Lung (tissue), 12 donors: ENCODE results near the gene LYPD6B. TPM values are rescaled to one million over a fixed set of nuclear protein-coding genes. Genes with fewer than 3 reads are reported as not detected.

Experiments
- ATAC-seq: fragments of 200-7000 bp; cut with Tn5 transposase; one replicate; pipeline ENCODE4 v1.9.1; 2020; ENCODE audit warnings: moderate number of reproducible peaks; ENCODE audit not compliant: insufficient read depth, low FRiP score
- DNase-seq, 3 donors: peaks; one replicate each; pipeline ENCODE4 v3.0.0-alpha.2; 2013 to 2017
- H3K27ac ChIP-seq, 2 donors: one replicate each; pipeline ENCODE4 v1.5.1; 2013; ENCODE audit warnings: mild to moderate bottlenecking in 2 of 2, moderate library complexity in 2 of 2, control low read depth in 1 of 2, inconsistent platforms in 1 of 2, low read depth in 1 of 2, low read length in 1 of 2
- H3K27me3 ChIP-seq, 3 donors: one replicate each; pipeline ENCODE4 v1.5.1; 2013; ENCODE audit warnings: low read length in 2 of 3; ENCODE audit not compliant: control insufficient read depth in 3 of 3, insufficient read depth in 3 of 3
- H3K36me3 ChIP-seq, 4 donors: one replicate each; pipeline ENCODE4 v1.5.1; 2013; ENCODE audit warnings: low read length in 4 of 4, mild to moderate bottlenecking in 1 of 4, moderate library complexity in 1 of 4; ENCODE audit not compliant: control insufficient read depth in 4 of 4, insufficient read depth in 4 of 4
- H3K4me1 ChIP-seq, 5 donors: one replicate each; pipeline ENCODE4 v1.5.1; 2013; ENCODE audit warnings: low read length in 5 of 5, mild to moderate bottlenecking in 2 of 5, moderate library complexity in 1 of 5; ENCODE audit not compliant: control insufficient read depth in 5 of 5, insufficient read depth in 5 of 5
- H3K4me3 ChIP-seq: one replicate; pipeline ENCODE4 v1.5.1; 2013; ENCODE audit warnings: mild to moderate bottlenecking, control low read depth, moderate library complexity
- H3K9ac ChIP-seq, 2 donors: one replicate each; pipeline ENCODE4 v1.5.1; 2013; ENCODE audit warnings: low read length in 2 of 2, control low read depth in 1 of 2; ENCODE audit not compliant: insufficient read depth in 1 of 2
- H3K9me3 ChIP-seq, 4 donors: one replicate each; pipeline ENCODE4 v1.5.1; 2013; ENCODE audit warnings: low read length in 3 of 4, mild to moderate bottlenecking in 1 of 4, moderate library complexity in 1 of 4; ENCODE audit not compliant: control insufficient read depth in 4 of 4, insufficient read depth in 3 of 4
- WGBS, 2 donors: extraction: QIAGEN DNeasy Blood & Tissue Kit; methylation state at CpG; one replicate each; pipeline ENCODE4 v1.1.7; 2013; 5-methylcytosine and 5-hydroxymethylcytosine counted together
- polyA plus RNA-seq, 2 donors: library from polyadenylated mRNA; stranded (reverse); fragments of 200-250 nt; gene quantifications; one replicate each; pipeline ENCODE4 v1.2.1, GENCODE V29; 2013
- total RNA-seq, 2 donors: library from RNA; depleted of rRNA in 1 of 2; stranded (reverse); fragments of >200 nt in 1 of 2; gene quantifications; one replicate each; pipeline ENCODE4 v1.2.1, GENCODE V29; 2014 to 2021
- TF ChIP-seq, protein P1 (sequence below): IDR thresholded peaks from 2 replicates; pipeline ENCODE4 v1.5.1; 2012; ENCODE audit warnings: mild to moderate bottlenecking; ENCODE audit errors: control extremely low read depth, extremely low read depth
- donor health status: control.
- donor health status: control.
- donor health status: Bipolar disorder and iron deficiency.
- donor health status: healthy.
- donor health status: DM: yes; HTN: yes; CAD: no.

LYPD6B gene
- total and polyA plus RNA-seq, 4 donors, result 2.5 to 12.4 (median 3.4) TPM

DNA sequence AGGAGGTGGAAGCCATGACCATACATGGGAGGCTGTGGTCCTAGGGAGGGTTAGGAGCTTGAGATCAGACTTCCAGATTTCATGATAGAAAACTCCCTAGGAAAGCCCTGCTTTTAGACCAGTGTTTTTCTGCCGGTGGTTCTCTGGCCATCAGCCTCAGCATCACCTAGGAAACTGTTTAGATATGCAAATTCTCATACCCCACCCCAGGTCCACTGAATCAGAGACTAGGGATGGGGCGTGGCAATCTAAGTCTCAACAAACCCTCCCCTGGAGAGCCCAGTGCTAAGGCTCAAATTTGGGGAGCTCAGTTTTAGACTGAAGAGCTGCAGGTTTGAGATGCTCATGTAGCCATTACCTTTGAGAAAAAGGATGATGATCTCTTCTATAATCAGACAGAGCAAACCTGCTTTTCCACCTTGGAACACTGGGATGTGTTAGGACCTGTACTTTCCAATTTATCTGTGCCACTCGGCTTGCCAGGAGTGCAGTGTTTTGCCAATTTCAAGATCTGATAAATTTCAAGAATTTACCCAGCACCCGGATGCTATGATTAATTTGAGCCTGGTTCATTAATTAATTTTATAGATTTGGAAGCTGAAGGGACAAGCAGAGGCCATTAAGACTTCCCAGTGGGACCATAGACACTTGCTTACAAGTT lies 31.5 kb upstream of the LYPD6B start:
- Histone ChIP-seq H3K27me3 (no peaks in the 10 kb centered on the region), H3K9ac (no peak overlapping the region), H3K4me3 (no peak overlapping the region), H3K4me1 (peaks cover 0 to 7% (median 0%) of the 10 kb centered on the region in 5 donors), H3K9me3 (no peaks in the 10 kb centered on the region), H3K27ac (no peak overlapping the region), H3K36me3 (no peaks in the 10 kb centered on the region)
- 82% methylated on average over 4 of the region's 4 CpGs for WGBS, 2 donors
- TF ChIP-seq, protein P1, sequence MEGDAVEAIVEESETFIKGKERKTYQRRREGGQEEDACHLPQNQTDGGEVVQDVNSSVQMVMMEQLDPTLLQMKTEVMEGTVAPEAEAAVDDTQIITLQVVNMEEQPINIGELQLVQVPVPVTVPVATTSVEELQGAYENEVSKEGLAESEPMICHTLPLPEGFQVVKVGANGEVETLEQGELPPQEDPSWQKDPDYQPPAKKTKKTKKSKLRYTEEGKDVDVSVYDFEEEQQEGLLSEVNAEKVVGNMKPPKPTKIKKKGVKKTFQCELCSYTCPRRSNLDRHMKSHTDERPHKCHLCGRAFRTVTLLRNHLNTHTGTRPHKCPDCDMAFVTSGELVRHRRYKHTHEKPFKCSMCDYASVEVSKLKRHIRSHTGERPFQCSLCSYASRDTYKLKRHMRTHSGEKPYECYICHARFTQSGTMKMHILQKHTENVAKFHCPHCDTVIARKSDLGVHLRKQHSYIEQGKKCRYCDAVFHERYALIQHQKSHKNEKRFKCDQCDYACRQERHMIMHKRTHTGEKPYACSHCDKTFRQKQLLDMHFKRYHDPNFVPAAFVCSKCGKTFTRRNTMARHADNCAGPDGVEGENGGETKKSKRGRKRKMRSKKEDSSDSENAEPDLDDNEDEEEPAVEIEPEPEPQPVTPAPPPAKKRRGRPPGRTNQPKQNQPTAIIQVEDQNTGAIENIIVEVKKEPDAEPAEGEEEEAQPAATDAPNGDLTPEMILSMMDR, result no peak
- DNase-seq, result no peak
- ATAC-seq, result no peak

DNA sequence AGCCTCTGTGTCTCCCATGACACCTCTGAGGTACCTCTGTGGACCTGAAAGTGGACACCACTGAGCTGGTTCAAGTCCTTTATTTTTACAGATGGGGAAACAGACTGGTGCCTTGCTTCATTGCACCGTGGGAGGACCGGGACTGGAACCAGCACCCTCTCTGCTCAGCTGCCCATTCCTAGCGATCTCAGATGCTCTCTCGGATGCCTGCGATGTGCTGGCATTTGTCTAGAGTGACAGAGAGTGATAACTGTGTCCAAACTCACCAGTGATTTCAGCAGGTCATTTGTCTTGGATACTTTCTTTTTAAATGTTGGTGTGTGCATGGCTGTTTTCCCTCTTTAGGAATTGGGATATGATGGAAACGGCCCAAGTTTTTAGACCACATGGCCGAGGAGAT lies 30.1 kb upstream of the LYPD6B start:
- H3K9me3 ChIP-seq, result no peaks in the 10 kb centered on the region
- TF ChIP-seq, protein P1, result no peak
- no peak overlapping the region for H3K4me3 ChIP-seq
- no peak for ATAC-seq
- no peak overlapping the region for H3K9ac ChIP-seq
- no peak for DNase-seq
- H3K27ac ChIP-seq, result no peak overlapping the region
- peaks cover 0 to 7% (median 0%) of the 10 kb centered on the region in 5 donors for H3K4me1 ChIP-seq
- 84 to 89% methylated on average over 7 of the region's 7 CpGs for WGBS, 2 donors
- no peaks in the 10 kb centered on the region for H3K27me3 ChIP-seq
- no peaks in the 10 kb centered on the region for H3K36me3 ChIP-seq

DNA sequence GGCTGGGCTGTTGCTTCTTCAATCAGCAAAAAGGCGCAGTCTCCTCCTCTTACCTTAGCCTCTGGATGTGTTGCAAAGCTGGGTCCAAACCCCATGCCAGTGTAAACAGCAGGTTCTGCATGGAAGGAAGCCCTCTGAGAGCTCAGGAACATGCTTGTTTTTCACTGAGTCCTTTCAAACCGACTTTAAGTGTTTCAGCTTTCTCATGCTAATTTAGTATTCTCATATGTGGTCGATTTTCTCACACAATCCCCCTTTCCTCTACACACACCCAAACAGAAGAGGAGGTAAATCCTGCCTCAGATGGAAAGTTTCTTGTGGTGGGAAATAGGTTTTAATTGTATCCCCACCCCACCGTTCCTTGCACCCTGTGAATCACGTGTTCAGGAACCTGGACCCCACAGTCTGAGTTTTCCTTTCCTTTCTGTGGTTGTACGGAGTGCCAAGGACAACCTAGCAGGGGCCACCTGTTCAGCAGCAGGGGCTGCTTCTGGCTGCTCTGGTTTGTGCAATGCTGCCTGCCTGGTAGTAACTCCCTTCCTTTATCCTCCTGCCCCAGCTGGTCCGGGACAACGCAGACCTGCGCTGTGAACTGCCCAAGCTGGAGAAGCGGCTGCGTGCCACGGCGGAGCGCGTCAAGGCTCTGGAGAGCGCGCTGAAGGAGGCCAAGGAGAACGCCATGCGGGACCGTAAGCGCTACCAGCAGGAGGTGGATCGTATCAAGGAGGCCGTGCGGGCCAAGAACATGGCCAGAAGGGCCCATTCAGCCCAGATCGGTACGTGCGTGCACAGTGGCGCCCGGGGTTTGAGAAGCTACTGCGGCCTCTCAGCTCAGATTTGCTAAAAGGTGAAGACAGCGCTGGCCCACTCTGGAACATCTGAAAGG lies 28.7 kb upstream of the LYPD6B start:
- H3K9me3 ChIP-seq, result no peaks in the 10 kb centered on the region
- H3K27ac ChIP-seq, result no peak overlapping the region
- H3K9ac ChIP-seq, result no peak overlapping the region
- H3K4me3 ChIP-seq, result no peak overlapping the region
- TF ChIP-seq, protein P1, result no peak
- DNase-seq (no peak), ATAC-seq (no peak)
- no peaks in the 10 kb centered on the region for H3K36me3 ChIP-seq
- WGBS, 2 donors, result 91 to 92% methylated on average over 31 of the region's 31 CpGs
- H3K4me1 ChIP-seq, result peaks cover 0 to 7% (median 0%) of the 10 kb centered on the region in 5 donors
- H3K27me3 ChIP-seq, result no peaks in the 10 kb centered on the region
